T-helper 1 cell (primary cell): ENCODE measurements around the gene RAB38.

Source experiments
- DNase-seq, 5 donors: peaks; one replicate each; pipeline ENCODE4 v3.0.0-alpha.2; 2012 to 2020
- total RNA-seq, 4 donors: gene quantifications; one replicate each; lab custom pipeline; 2026; lab: John Stamatoyannopoulos, UW

Gene RAB38
- 0.12 to 0.61 (median 0.34) reads per million in 4 donors for total RNA-seq

GRCh38 chr11:88174709-88175568 lies at the start of gene RAB38:
RAB38 (minus strand) TSS chr11:88175443; CDS start chr11:88175384, 59 bp downstream.
- DNase-seq = peak in 1 of 5 donors; percentile 59

GRCh38 chr11:88213406-88213805 lies 38.2 kb upstream of the RAB38 start:
- no peak for DNase-seq

- DNase-seq = no peak
Measured at GRCh38 chr11:88212300-88212699, 37.1 kb upstream of the RAB38 start.

- DNase-seq = no peak
Measured at GRCh38 chr11:88208745-88209144, 33.5 kb upstream of the RAB38 start.

- DNase-seq = no peak
Measured at GRCh38 chr11:88206751-88207150, 31.5 kb upstream of the RAB38 start.

GRCh38 chr11:88204353-88204752 lies 29.1 kb upstream of the RAB38 start:
- no peak for DNase-seq

- no peak for DNase-seq
Measured at GRCh38 chr11:88203604-88204003, 28.4 kb upstream of the RAB38 start.

- no peak for DNase-seq
Measured at GRCh38 chr11:88202498-88202897, 27.3 kb upstream of the RAB38 start.

GRCh38 chr11:88196393-88196792 lies 21.1 kb upstream of the RAB38 start:
- no peak for DNase-seq

GRCh38 chr11:88195908-88196307 lies 20.7 kb upstream of the RAB38 start:
- no peak for DNase-seq

GRCh38 chr11:88194990-88195389 lies 19.7 kb upstream of the RAB38 start:
- DNase-seq = no peak

GRCh38 chr11:88193278-88193677 lies 18.0 kb upstream of the RAB38 start:
- no peak for DNase-seq

GRCh38 chr11:88188932-88189253 lies 13.7 kb upstream of the RAB38 start:
- DNase-seq = no peak

GRCh38 chr11:88188251-88188931 lies 13.1 kb upstream of the RAB38 start:
- no peak for DNase-seq

- no peak for DNase-seq
Measured at GRCh38 chr11:88183233-88183632, 8.0 kb upstream of the RAB38 start.

GRCh38 chr11:88181776-88182175 lies 6.5 kb upstream of the RAB38 start:
- no peak for DNase-seq

- DNase-seq = peak in 1 of 5 donors; percentile 70
Measured at GRCh38 chr11:88179971-88180629, 4.9 kb upstream of the RAB38 start.

- peak in 1 of 5 donors; percentile 80 for DNase-seq
Measured at GRCh38 chr11:88179141-88179540, 3.9 kb upstream of the RAB38 start.

GRCh38 chr11:88178191-88178590 lies 2.9 kb upstream of the RAB38 start:
- DNase-seq = peak in 1 of 5 donors; percentile 4

- DNase-seq = no peak
Measured at GRCh38 chr11:88175569-88176075, 379 bp upstream of the RAB38 start.

- no peak for DNase-seq
Measured at GRCh38 chr11:88173956-88174355, 1.3 kb downstream of the RAB38 start.

- DNase-seq = no peak
Measured at GRCh38 chr11:88171982-88172381, 3.3 kb downstream of the RAB38 start.

- DNase-seq = no peak
Measured at GRCh38 chr11:88170673-88171072, 4.6 kb downstream of the RAB38 start.
